Right atrium auricular region (tissue), 2 donors: ENCODE measurements around the gene HGS. TPM values are rescaled to one million over a fixed set of nuclear protein-coding genes. Genes with fewer than 3 reads are reported as not detected.

Source experiments
- DNase-seq: peaks from one replicate; pipeline ENCODE4 v3.0.0-alpha.2; 2019; ENCODE audit warnings: low spot score
- H3K27ac ChIP-seq, 2 donors: fragments of 200-600 bp; sonication (generic); 1 replicate in 1 of 2; 2 replicates in 1 of 2; pipeline ENCODE4 v1.5.1; 2016 to 2019
- H3K27me3 ChIP-seq, 2 donors: fragments of 200-600 bp; sonication (generic); one replicate each; pipeline versions ENCODE4 v1.5.1 to v1.6.0; 2017 to 2019
- H3K36me3 ChIP-seq: fragments of 200-600 bp; sonication (generic); one replicate; pipeline ENCODE4 v1.5.1; 2016
- H3K4me1 ChIP-seq, 2 donors: fragments of 200-600 bp; sonication (generic); one replicate each; pipeline versions ENCODE4 v1.5.1 to v1.6.0; 2017 to 2019
- H3K4me3 ChIP-seq, 2 donors: fragments of 200-600 bp; sonication (generic); 1 replicate in 1 of 2; 2 replicates in 1 of 2; pipeline ENCODE4 v1.5.1; 2017 to 2019; ENCODE audit warnings: mild to moderate bottlenecking in 1 of 2, moderate library complexity in 1 of 2
- H3K9me3 ChIP-seq, 2 donors: fragments of 200-600 bp; sonication (generic); one replicate each; pipeline ENCODE4 v1.5.1; 2019
- CTCF ChIP-seq, 2 donors: fragments of 200-600 bp; sonication (generic); IDR thresholded peaks; one replicate each; pipeline ENCODE4 v1.5.1; 2019; ENCODE audit warnings: antibody characterized with exemption in 2 of 2
- total RNA-seq, 2 donors: library from RNA; depleted of rRNA; stranded (reverse); fragments of >200 nt; gene quantifications; one replicate each; pipeline ENCODE4 v1.1.0, GENCODE V29; 2016

HGS gene
- total RNA-seq, 2 donors from 2014 or later, result 33.7 to 59.5 TPM

GRCh38 chr17:81723651-81724209, 39.9 kb downstream of the HGS start:
- H3K9me3 ChIP-seq, result no peaks in the 10 kb centered on the region
- H3K4me1 ChIP-seq, result peaks cover 0 to 4% of the 10 kb centered on the region in 2 donors
- H3K4me3 ChIP-seq, result no peak overlapping the region
- H3K36me3 ChIP-seq, result no peaks in the 10 kb centered on the region
- no peaks in the 10 kb centered on the region for H3K27me3 ChIP-seq
- no peak for DNase-seq
- no peak for TF ChIP-seq CTCF (IDR thresholded peaks at IDR 0.05)
- no peak overlapping the region for H3K27ac ChIP-seq

DNA sequence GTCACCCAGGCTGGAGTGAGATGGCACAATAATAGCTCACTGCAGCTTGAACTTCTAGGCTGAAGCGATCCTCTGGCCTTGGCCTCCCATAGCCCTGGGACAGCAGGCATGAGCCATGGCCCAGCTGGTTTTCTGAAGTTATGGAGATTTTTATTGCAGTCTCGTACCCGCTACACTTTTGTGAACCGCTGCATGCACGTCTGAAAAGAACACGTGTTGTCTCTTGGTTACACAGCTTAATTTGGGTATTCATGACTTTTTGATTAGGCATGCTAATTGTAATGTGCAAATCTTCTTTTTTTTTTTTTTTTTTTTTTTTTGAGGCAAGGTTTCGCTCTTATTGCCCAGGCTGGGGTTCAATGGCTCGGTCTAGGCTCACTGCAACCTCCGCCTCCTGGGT, 41.6 kb downstream of the HGS start:
- H3K27ac ChIP-seq, result no peak overlapping the region
- H3K4me1 ChIP-seq, result peaks cover 0 to 4% of the 10 kb centered on the region in 2 donors
- H3K9me3 ChIP-seq, result no peaks in the 10 kb centered on the region
- H3K4me3 ChIP-seq, result no peak overlapping the region
- no peaks in the 10 kb centered on the region for H3K27me3 ChIP-seq
- no peak for TF ChIP-seq CTCF (IDR thresholded peaks at IDR 0.05)
- no peaks in the 10 kb centered on the region for H3K36me3 ChIP-seq
- DNase-seq, result no peak

DNA sequence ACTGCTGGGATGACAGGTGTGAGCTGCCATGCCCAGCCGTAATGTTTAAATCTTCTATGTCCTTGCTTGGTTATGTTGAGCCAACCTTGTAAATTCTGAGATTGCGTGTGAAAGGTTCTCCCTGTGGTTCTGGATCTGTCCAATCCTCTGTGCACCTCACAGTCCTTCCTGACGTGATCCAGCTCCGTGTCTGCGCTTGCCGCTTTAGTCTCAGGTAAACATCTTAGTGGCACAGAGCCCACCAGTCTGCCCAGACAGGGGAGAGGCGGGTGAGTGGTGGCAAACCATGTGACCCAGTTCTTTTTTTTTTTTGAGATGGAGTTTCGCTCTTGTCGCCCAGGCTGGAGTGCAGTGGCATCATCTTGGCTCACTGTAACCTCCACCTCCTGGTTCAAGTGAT, 42.2 kb downstream of the HGS start:
- no peaks in the 10 kb centered on the region for H3K27me3 ChIP-seq

GRCh38 chr17:81727324-81728031, 43.7 kb downstream of the HGS start:
- Histone ChIP-seq H3K27me3 (no peaks in the 10 kb centered on the region), H3K27ac (no peak overlapping the region), H3K9me3 (no peaks in the 10 kb centered on the region), H3K4me3 (no peak overlapping the region), H3K4me1 (peaks cover 0 to 7% of the 10 kb centered on the region in 2 donors), H3K36me3 (no peaks in the 10 kb centered on the region)
- DNase-seq, result no peak
- TF ChIP-seq CTCF (IDR thresholded peaks at IDR 0.05), result no peak

More for the DNA sequence above, 42.2 kb downstream of the HGS start:
- Histone ChIP-seq H3K9me3 (no peaks in the 10 kb centered on the region), H3K4me3 (no peak overlapping the region), H3K27ac (no peak overlapping the region), H3K4me1 (peaks cover 0 to 7% of the 10 kb centered on the region in 2 donors), H3K36me3 (no peaks in the 10 kb centered on the region)
- no peak for TF ChIP-seq CTCF (IDR thresholded peaks at IDR 0.05)
- no peak for DNase-seq

- peak; percentile 76 to 93 for TF ChIP-seq CTCF (IDR thresholded peaks at IDR 0.05)
- no peak overlapping the region for H3K4me3 ChIP-seq
- no peaks in the 10 kb centered on the region for H3K36me3 ChIP-seq
- peak; percentile 68 for DNase-seq
- H3K27me3 ChIP-seq, result no peaks in the 10 kb centered on the region
- H3K9me3 ChIP-seq, result no peaks in the 10 kb centered on the region
- no peak overlapping the region for H3K27ac ChIP-seq
- H3K4me1 ChIP-seq, result peaks cover 0 to 26% of the 10 kb centered on the region in 2 donors
Measured at GRCh38 chr17:81733507-81734404, 49.9 kb downstream of the HGS start.
